Epithelial cell of proximal tubule (primary cell): ENCODE results near the gene SNRPD2. TPM values are rescaled to one million over a fixed set of nuclear protein-coding genes. Genes with fewer than 3 reads are reported as not detected.
A peak's percentile ranks its signal among the peaks of the same experiment; 100 is the strongest.
"Not testable (repeated sequence)": the region's sequence is repeated elsewhere in the genome, so short reads cannot be mapped to it uniquely, and the experiment has no call there.

Experiments used
- DNase-seq: peaks from one replicate; pipeline ENCODE4 v3.0.0-alpha.2; 2011; ENCODE audit warnings: low read depth
- H3K4me3 ChIP-seq: 2 replicates; pipeline ENCODE4 v1.5.1; 2011; ENCODE audit warnings: low read depth, mild to moderate bottlenecking, low read length
- total RNA-seq: library from RNA; depleted of rRNA; stranded (reverse); fragments of >200 nt; gene quantifications from 2 replicates; pipeline ENCODE4 v1.2.3, GENCODE V29; 2015
- TF ChIP-seq, protein P1 (sequence below): conservative IDR thresholded peaks from 2 replicates; pipeline ENCODE4 v1.5.1; 2012; ENCODE audit warnings: low read depth, mild to moderate bottlenecking, low read length

Gene SNRPD2
- total RNA-seq, 1 donor from 2014 or later: 331 TPM

DNA sequence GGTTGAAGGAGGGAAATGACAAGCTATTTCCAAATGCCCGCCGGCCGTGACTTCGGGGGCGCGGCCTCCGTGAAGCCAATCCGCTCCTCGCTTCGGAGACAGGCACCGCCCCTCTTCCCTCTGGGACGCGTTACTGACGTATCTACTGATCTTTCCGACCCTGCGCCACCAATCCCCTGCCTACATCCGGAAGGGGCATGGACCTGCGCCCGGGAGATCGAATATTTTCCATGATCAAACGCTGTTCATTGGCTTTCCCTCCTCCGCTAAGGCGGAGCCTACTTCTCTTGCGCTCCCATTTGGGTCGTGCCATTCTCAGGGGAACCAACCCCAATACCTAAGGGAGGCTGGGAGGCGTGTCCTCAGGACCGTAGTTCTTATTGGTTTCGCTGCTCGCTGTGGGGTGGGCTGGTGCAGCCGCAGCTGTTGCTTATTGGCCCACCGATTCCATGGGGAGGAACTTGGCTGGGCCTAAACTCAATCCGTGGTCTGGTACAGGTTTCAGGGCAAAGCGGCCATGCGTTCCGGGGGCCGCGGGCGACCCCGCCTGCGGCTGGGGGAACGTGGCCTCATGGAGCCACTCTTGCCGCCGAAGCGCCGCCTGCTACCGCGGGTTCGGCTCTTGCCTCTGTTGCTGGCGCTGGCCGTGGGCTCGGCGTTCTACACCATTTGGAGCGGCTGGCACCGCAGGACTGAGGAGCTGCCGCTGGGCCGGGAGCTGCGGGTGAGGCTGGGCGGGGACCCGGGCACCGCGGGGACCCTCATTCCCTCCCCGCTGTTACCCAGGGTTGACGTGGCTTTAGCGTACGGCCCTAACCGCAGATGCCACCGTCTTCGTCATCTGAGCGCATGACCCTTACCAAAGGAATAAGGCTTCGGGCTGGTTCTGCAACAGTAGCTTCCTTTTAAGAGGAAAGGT is 693 bp upstream of the SNRPD2 start, which contains the start of gene QPCTL:
Gene QPCTL, plus strand, starts transcription at position 480 of the 919 bp plus-strand sequence. Its CDS starts 38 bp downstream, at position 518.
- DNase-seq: peak; percentile 98

DNA sequence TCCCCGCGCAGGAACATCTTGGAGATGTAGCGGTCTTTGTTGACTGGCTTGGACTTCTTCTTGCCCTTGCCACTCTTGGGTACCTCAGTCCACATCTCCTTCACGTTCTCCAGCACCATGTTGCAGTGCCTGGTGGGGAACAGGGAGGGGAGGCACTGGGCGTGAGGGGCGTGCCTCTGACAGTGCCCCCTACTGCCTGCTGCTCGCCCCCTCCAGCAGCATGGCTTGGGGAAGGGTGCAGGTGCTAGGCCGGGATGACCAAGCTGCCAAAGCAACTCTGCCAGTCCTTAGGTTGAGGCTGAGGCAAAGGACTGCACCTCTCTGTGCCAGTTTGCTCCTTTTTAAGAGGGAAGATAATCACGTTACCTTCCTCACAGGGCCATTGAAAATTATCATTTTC is 4.2 kb downstream of the SNRPD2 start:
- TF ChIP-seq, protein P1, sequence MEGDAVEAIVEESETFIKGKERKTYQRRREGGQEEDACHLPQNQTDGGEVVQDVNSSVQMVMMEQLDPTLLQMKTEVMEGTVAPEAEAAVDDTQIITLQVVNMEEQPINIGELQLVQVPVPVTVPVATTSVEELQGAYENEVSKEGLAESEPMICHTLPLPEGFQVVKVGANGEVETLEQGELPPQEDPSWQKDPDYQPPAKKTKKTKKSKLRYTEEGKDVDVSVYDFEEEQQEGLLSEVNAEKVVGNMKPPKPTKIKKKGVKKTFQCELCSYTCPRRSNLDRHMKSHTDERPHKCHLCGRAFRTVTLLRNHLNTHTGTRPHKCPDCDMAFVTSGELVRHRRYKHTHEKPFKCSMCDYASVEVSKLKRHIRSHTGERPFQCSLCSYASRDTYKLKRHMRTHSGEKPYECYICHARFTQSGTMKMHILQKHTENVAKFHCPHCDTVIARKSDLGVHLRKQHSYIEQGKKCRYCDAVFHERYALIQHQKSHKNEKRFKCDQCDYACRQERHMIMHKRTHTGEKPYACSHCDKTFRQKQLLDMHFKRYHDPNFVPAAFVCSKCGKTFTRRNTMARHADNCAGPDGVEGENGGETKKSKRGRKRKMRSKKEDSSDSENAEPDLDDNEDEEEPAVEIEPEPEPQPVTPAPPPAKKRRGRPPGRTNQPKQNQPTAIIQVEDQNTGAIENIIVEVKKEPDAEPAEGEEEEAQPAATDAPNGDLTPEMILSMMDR: no peak
- DNase-seq: no peak
- H3K4me3 ChIP-seq: no peak overlapping the region

More for the DNA sequence above, 693 bp upstream of the SNRPD2 start, which contains the start of gene QPCTL:
- TF ChIP-seq, protein P1: no peak
- H3K4me3 ChIP-seq: peak within 1 kb of the TSS; percentile 65

DNA sequence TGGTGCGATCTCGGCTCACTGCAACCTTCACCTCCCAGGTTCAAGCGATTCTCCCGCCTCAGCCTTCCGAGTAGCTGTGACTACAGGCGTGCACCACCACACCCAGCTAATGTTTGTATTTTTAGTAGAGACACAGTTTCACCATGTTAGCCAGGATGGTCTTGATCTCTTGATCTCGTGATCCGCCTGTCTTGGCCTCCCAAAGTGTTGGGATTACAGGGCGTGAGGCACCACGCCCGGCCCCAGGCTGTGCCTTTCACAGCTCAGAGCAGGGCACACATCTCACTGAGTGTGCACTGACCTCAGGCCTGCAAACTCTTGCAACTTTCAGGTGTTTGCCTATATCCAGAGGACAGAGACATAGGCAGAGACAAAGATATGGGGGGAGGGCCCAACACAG is 6.7 kb downstream of the SNRPD2 start:
- not testable (repeated sequence) for H3K4me3 ChIP-seq, DNase-seq

DNA sequence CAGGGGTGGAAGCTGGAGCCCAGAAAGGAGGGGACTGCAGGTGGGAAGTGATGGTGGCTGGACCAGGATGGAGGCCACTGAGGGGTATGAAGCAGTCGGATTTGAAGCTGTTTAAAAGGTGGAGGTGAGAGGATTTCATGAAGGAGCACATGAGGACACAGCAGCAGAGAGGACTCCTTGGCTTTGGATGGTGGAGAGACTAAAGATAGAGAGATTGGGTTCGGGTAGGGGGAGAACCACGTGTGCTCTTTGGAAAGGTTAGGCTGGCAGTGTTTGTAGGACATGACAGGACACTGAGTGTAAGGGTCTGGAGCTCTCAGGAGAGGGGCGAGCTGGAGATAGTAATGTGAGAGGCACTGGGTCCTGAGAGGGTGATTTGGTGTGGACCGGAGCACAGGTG is 8.8 kb downstream of the SNRPD2 start:
- DNase-seq: no peak
- TF ChIP-seq, protein P1: no peak
- H3K4me3 ChIP-seq: no peak overlapping the region

DNA sequence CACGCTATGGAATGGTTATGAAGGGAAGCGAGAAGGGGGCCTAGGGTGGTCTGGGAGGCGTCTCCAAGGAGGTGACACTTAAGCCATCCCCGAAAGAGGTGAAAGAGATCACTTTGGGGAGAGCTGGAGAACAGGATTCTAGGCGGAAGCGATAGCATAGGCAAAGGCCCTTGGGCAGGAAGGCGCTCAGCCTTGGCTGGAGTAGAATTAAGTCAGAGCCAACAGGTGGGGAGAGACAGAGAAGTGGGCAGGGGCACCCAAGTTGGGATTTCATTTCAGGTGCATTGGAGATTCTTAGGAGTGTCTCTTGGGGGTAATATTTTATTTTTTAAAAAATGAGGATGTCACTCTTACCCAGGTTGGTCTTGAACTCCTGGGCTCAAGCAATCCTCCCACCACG is 9.6 kb downstream of the SNRPD2 start:
- peak overlapping the region; percentile 54 for H3K4me3 ChIP-seq
- TF ChIP-seq, protein P1: no peak
- DNase-seq: no peak

DNA sequence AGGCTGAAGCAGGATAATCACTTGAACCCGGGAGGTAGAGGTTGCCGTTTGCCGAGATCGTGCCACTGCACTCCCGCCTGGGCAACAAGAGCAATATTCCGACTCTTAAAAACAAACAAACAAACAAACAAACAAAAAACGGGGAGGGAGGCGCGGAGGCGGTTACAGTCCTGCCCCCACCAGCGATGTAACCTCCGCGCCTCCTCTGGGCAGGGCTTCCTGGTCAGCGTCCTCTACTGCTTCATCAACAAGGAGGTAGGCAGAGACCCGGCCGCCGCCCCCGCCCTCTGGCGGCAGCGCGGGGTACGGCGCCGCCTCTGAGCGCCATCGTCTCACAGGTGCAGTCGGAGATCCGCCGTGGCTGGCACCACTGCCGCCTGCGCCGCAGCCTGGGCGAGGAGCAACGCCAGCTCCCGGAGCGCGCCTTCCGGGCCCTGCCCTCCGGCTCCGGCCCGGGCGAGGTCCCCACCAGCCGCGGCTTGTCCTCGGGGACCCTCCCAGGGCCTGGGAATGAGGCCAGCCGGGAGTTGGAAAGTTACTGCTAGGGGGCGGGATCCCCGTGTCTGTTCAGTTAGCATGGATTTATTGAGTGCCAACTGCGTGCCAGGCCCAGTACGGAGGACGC is 10.2 kb downstream of the SNRPD2 start:
- peak overlapping the region; percentile 54 for H3K4me3 ChIP-seq
- no peak for DNase-seq
- TF ChIP-seq, protein P1: peak; percentile 86

DNA sequence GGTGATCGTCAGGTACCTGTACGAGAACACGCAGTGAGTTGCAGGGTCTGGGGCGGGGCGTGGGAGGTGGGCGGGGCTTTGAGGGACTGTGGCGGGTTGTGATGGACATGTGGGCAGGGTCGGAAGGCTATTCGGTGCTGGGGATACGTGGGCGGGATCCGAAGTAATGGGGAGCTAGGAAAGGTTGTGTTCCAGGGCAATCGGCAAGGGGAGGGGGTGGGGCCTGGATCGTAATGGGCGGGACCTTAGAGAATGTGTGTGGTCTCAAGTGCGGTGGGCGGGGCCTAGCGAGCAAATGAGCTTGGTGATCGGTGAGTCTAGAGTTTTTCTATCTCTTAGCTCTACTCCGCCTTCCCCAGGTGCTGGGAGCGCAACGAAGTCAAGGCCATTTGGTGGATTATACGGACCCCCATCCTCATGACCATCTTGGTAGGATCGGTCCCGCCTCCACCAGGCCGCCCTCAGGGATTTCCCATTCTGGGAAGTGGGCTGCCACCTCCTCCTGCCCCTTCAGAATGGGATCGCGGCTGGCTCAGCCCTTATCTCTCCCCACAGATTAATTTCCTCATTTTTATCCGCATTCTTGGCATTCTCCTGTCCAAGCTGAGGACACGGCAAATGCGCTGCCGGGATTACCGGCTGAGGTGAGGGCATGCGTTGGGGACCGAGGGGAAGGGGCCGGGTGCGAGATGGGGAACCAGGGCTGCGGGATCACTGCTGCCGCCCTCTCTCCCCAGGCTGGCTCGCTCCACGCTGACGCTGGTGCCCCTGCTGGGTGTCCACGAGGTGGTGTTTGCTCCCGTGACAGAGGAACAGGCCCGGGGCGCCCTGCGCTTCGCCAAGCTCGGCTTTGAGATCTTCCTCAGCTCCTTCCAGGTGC is 14.2 kb downstream of the SNRPD2 start:
- H3K4me3 ChIP-seq: peak overlapping the region; percentile 56
- DNase-seq: peak; percentile 59
- TF ChIP-seq, protein P1: no peak
